Endodermal cell (in vitro differentiated cells): Measurements from ENCODE around the gene INSL6. TPM values are rescaled to one million over a fixed set of nuclear protein-coding genes. Genes with fewer than 3 reads are reported as not detected.

Experiments used
- DNase-seq: peaks from one replicate; pipeline ENCODE4 v3.0.0-alpha.2; 2017
- H3K27ac ChIP-seq: 2 replicates; pipeline ENCODE4 v1.5.1; 2013; ENCODE audit warnings: mild to moderate bottlenecking, low read depth, low read length, moderate library complexity
- H3K27me3 ChIP-seq: 2 replicates; pipeline ENCODE4 v1.6.1; 2013; ENCODE audit warnings: mild to moderate bottlenecking, low read length, moderate library complexity; ENCODE audit not compliant: insufficient read depth, control insufficient read depth, poor library complexity, severe bottlenecking
- H3K36me3 ChIP-seq: 2 replicates; pipeline ENCODE4 v1.7.0; 2013; ENCODE audit warnings: mild to moderate bottlenecking, low read length, moderate library complexity; ENCODE audit not compliant: control insufficient read depth, insufficient read depth
- H3K4me1 ChIP-seq: one replicate; pipeline ENCODE4 v1.7.0; 2013; ENCODE audit warnings: low read length; ENCODE audit not compliant: control insufficient read depth, insufficient read depth
- H3K4me3 ChIP-seq: 2 replicates; pipeline ENCODE4 v1.5.1; 2013; ENCODE audit warnings: mild to moderate bottlenecking, low read length, moderate library complexity
- H3K9ac ChIP-seq: 2 replicates; pipeline ENCODE4 v1.6.1; 2013; ENCODE audit warnings: mild to moderate bottlenecking, low read length, moderate library complexity; ENCODE audit not compliant: poor library complexity, severe bottlenecking; ENCODE audit errors: extremely low read depth
- H3K9me3 ChIP-seq: 2 replicates; pipeline ENCODE4 v1.6.1; 2013; ENCODE audit warnings: mild to moderate bottlenecking, low read length, moderate library complexity; ENCODE audit not compliant: control insufficient read depth
- H3K27ac Mint-ChIP-seq: 2 replicates; pipeline ENCODE4 v1.8.0; 2020; ENCODE audit warnings: mixed read lengths
- H3K27me3 Mint-ChIP-seq: 2 replicates; pipeline ENCODE4 v1.8.0; 2021; ENCODE audit warnings: mild to moderate bottlenecking, mixed read lengths; ENCODE audit not compliant: insufficient read depth
- H3K36me3 Mint-ChIP-seq: 2 replicates; pipeline ENCODE4 v1.8.0; 2020; ENCODE audit warnings: low read depth, mixed read lengths
- H3K4me1 Mint-ChIP-seq: 2 replicates; pipeline ENCODE4 v1.8.0; 2020; ENCODE audit warnings: mixed read lengths
- H3K4me3 Mint-ChIP-seq: 2 replicates; pipeline ENCODE4 v1.8.0; 2020; ENCODE audit warnings: mild to moderate bottlenecking, moderate library complexity, mixed read lengths
- H3K9me3 Mint-ChIP-seq: 2 replicates; pipeline ENCODE4 v1.8.0; 2020; ENCODE audit warnings: mild to moderate bottlenecking, mixed read lengths
- WGBS, 2 experiments: methylation state at CpG; one replicate each; pipeline versions ENCODE4 v1.1.5 to v1.1.7; 2013; ENCODE audit warnings: missing lambda C conversion rate in 2 of 2, mixed read lengths in 1 of 2; ENCODE audit not compliant: insufficient coverage in 1 of 2, insufficient read length in 1 of 2; 5-methylcytosine and 5-hydroxymethylcytosine counted together
- total RNA-seq, 2 donors: library from RNA; stranded (reverse); fragmentation: NEBNext Ultra II Directional in 1 of 2; extraction: Animal tissue kit (Norgen Biotek cat#: 25700) in 1 of 2; gene quantifications; 2 replicates in 1 of 2; 3 replicates in 1 of 2; pipeline ENCODE4 v1.2.1, GENCODE V29; 2021
- TF ChIP-seq, protein P1 (sequence below): fragments of 200-600 bp; sonication (generic); conservative IDR thresholded peaks from 2 replicates; pipeline ENCODE4 v1.5.0; 2021; ENCODE audit warnings: antibody characterized with exemption, mild to moderate bottlenecking

The INSL6 gene
- total RNA-seq, 2 donors from 2014 or later, result not detected

DNA sequence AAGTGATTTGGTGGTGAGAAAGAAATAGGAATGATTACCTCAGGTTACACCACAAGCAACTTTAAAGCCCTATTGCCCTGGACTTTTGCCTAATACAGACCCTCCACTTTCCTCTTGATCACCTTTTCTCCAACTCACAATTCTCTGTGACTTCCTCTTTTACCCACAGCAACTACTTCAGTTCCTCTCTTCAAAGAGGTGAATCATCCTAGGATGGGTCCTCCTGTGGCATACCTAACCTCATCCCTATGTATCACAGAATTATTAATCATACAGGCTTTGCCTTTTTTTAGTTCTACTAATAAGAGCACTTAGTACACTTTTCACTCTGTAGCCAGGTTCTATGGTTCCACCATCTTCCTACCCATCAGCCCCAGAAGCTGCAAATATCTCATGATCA is 19.6 kb upstream of the INSL6 start:
- no peaks in the 10 kb centered on the region for H3K9me3 ChIP-seq
- no peak overlapping the region for H3K27ac Mint-ChIP-seq
- no peak overlapping the region for H3K4me3 Mint-ChIP-seq
- H3K4me1 Mint-ChIP-seq, result no peaks in the 10 kb centered on the region
- no peak overlapping the region for H3K4me3 ChIP-seq
- H3K9ac ChIP-seq, result no peak overlapping the region
- H3K36me3 Mint-ChIP-seq, result no peaks in the 10 kb centered on the region
- H3K4me1 ChIP-seq, result no peaks in the 10 kb centered on the region
- no peaks in the 10 kb centered on the region for H3K9me3 Mint-ChIP-seq
- H3K27me3 Mint-ChIP-seq, result no peaks in the 10 kb centered on the region
- TF ChIP-seq, protein P1, sequence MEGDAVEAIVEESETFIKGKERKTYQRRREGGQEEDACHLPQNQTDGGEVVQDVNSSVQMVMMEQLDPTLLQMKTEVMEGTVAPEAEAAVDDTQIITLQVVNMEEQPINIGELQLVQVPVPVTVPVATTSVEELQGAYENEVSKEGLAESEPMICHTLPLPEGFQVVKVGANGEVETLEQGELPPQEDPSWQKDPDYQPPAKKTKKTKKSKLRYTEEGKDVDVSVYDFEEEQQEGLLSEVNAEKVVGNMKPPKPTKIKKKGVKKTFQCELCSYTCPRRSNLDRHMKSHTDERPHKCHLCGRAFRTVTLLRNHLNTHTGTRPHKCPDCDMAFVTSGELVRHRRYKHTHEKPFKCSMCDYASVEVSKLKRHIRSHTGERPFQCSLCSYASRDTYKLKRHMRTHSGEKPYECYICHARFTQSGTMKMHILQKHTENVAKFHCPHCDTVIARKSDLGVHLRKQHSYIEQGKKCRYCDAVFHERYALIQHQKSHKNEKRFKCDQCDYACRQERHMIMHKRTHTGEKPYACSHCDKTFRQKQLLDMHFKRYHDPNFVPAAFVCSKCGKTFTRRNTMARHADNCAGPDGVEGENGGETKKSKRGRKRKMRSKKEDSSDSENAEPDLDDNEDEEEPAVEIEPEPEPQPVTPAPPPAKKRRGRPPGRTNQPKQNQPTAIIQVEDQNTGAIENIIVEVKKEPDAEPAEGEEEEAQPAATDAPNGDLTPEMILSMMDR, result no peak
- no peak for DNase-seq
- no peaks in the 10 kb centered on the region for H3K36me3 ChIP-seq
- no peak overlapping the region for H3K27ac ChIP-seq
- no peaks in the 10 kb centered on the region for H3K27me3 ChIP-seq

DNA sequence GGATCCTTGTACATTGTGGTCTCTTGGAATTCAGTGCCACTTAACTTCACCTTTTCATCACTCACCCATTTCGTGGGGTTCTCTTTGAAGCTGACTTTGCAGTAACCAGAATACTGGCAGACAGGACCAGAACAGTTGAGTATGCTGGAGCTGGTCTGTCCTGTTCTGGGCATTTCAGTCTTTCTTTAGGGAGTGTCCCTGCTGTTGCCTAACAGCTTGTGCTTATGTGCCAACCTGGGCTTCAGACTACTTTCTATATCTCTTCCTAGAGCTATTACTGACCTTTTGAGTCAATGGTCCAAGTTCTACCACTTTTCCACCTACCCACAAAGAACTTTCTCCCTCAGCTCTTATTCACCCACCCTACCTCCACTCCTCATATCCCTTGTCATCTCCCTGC is 10.0 kb upstream of the INSL6 start:
- no peaks in the 10 kb centered on the region for H3K27me3 ChIP-seq
- TF ChIP-seq, protein P1, result no peak
- Mint-ChIP-seq H3K27ac (no peak overlapping the region), H3K9me3 (peaks cover 6% of the 10 kb centered on the region), H3K27me3 (no peaks in the 10 kb centered on the region), H3K36me3 (no peaks in the 10 kb centered on the region), H3K4me3 (no peak overlapping the region), H3K4me1 (no peaks in the 10 kb centered on the region)
- no peak overlapping the region for H3K4me3 ChIP-seq
- H3K4me1 ChIP-seq, result no peaks in the 10 kb centered on the region
- H3K36me3 ChIP-seq, result no peaks in the 10 kb centered on the region
- peaks cover 6% of the 10 kb centered on the region for H3K9me3 ChIP-seq
- no peak for DNase-seq
- WGBS, 2 experiments, result 89% methylated on average over 1 of the region's 1 CpG; no CpG with 5 or more reads in 1 of the 2 experiments
- H3K27ac ChIP-seq, result no peak overlapping the region
- H3K9ac ChIP-seq, result no peak overlapping the region

DNA sequence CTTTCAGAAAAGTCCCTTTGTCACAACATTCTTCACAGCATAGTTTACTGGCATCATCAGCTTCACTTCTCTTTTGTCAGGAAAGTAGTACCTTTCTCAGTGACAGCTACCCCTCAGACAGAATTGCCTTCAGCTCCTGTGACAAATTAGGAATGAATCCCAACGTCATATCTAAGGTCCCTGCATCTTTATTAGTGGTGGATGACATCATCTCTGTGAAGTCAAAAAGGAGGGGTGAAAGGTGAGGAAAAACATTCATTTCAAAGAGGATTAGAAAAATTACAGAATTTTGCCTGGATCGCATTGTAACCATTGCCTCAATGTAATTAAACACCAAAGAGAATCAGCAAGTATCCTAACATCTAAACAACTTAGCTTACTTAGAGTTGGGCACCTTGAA is 7.9 kb upstream of the INSL6 start:
- Mint-ChIP-seq H3K4me3 (no peak overlapping the region), H3K9me3 (peaks cover 2% of the 10 kb centered on the region), H3K36me3 (no peaks in the 10 kb centered on the region), H3K4me1 (no peaks in the 10 kb centered on the region), H3K27me3 (no peaks in the 10 kb centered on the region), H3K27ac (no peak overlapping the region)
- H3K27me3 ChIP-seq, result no peaks in the 10 kb centered on the region
- H3K4me3 ChIP-seq, result no peak overlapping the region
- H3K36me3 ChIP-seq, result no peaks in the 10 kb centered on the region
- no peak for DNase-seq
- no peaks in the 10 kb centered on the region for H3K4me1 ChIP-seq
- H3K9me3 ChIP-seq, result peaks cover 5% of the 10 kb centered on the region
- TF ChIP-seq, protein P1, result no peak
- no peak overlapping the region for H3K9ac ChIP-seq
- 95 to 100% methylated on average over 1 to 2 of the region's 2 CpGs for WGBS, 2 experiments
- H3K27ac ChIP-seq, result no peak overlapping the region
